ENCODE results near the gene KLHL40. TPM values are rescaled to one million over a fixed set of nuclear protein-coding genes. Genes with fewer than 3 reads are reported as not detected.

KLHL40 gene
- total RNA-seq, 1 donor from 2014 or later: not detected

DNA sequence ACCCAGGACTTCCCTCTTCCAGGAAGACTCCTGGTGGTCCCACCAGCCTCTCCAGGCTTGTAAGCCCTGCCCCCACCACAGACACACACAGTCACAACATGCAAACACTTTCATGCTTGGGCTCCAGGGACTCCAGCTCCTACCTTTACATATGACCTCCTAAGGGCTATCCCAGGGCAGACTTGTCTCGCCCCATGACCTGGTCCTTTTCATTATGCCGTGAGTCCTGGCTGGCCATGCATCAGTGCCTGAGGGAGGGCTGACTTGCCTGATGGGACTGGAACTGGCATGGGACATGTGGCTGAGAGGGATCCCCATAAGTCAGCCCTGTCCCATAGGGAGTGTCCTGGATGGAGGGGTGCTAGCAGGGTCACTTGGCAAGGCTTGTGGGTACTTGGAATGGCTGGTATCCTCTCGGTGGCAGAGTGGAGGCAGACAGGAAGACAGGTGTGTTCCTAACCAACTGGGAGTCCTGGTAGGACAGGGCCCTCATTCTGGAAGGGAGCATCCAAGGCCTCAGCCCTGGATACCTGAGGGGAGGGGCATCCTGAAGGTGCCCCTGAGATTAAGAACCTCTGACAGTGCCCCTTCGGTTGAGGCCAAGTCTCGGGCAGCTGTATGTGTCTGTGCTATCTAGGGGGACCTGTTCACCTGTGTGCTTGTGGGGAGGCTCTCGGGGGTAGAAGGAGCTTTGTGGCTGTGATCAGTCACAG, 17.8 kb downstream of the KLHL40 start:
- no peaks in the 10 kb centered on the region for H3K4me1 ChIP-seq (ENCODE audit: insufficient read depth, low read length)
- H3K27me3 ChIP-seq (ENCODE audit: insufficient read depth, low read length): peaks cover 3% of the 10 kb centered on the region
- Mint-ChIP-seq H3K27ac (ENCODE audit: unreplicated experiment) (no peak overlapping the region), H3K36me3 (ENCODE audit: low read depth, unreplicated experiment) (no peaks in the 10 kb centered on the region), H3K27me3 (ENCODE audit: low read depth, unreplicated experiment) (peaks cover 34% of the 10 kb centered on the region), H3K9me3 (ENCODE audit: unreplicated experiment) (no peaks in the 10 kb centered on the region), H3K4me3 (ENCODE audit: unreplicated experiment) (no peak overlapping the region), H3K4me1 (ENCODE audit: low read depth, unreplicated experiment) (no peaks in the 10 kb centered on the region)
- no peaks in the 10 kb centered on the region for H4K20me1 ChIP-seq (ENCODE audit: insufficient read depth, low read length)
- no peaks in the 10 kb centered on the region for H3K9me3 ChIP-seq (ENCODE audit: insufficient read depth, low read depth, low read length)
- H3K79me2 ChIP-seq (ENCODE audit: insufficient read depth, low read length): no peaks in the 10 kb centered on the region
- no peak overlapping the region for H2AFZ ChIP-seq (ENCODE audit: low read depth, low read length)
- no peak for FAIRE-seq
- no peak overlapping the region for H3K27ac ChIP-seq (ENCODE audit: low read depth, low read length)
- no peak overlapping the region for H3K4me3 ChIP-seq (ENCODE audit: insufficient read depth, low read depth, low read length)
- no peak overlapping the region for H3K4me2 ChIP-seq (ENCODE audit: low read length)
- no peak overlapping the region for H3K9ac ChIP-seq (ENCODE audit: low read length)
- TF ChIP-seq, protein P1, sequence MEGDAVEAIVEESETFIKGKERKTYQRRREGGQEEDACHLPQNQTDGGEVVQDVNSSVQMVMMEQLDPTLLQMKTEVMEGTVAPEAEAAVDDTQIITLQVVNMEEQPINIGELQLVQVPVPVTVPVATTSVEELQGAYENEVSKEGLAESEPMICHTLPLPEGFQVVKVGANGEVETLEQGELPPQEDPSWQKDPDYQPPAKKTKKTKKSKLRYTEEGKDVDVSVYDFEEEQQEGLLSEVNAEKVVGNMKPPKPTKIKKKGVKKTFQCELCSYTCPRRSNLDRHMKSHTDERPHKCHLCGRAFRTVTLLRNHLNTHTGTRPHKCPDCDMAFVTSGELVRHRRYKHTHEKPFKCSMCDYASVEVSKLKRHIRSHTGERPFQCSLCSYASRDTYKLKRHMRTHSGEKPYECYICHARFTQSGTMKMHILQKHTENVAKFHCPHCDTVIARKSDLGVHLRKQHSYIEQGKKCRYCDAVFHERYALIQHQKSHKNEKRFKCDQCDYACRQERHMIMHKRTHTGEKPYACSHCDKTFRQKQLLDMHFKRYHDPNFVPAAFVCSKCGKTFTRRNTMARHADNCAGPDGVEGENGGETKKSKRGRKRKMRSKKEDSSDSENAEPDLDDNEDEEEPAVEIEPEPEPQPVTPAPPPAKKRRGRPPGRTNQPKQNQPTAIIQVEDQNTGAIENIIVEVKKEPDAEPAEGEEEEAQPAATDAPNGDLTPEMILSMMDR (IDR thresholded peaks at IDR 0.05; ENCODE audit: insufficient read depth, low read depth, low read length): no peak
- no peak for TF ChIP-seq EZH2 (IDR thresholded peaks at IDR 0.05; ENCODE audit: insufficient read depth, low read length)
- H3K36me3 ChIP-seq (ENCODE audit: insufficient read depth, low read length): no peaks in the 10 kb centered on the region
- DNase-seq (ENCODE audit: low read depth): no peak

DNA sequence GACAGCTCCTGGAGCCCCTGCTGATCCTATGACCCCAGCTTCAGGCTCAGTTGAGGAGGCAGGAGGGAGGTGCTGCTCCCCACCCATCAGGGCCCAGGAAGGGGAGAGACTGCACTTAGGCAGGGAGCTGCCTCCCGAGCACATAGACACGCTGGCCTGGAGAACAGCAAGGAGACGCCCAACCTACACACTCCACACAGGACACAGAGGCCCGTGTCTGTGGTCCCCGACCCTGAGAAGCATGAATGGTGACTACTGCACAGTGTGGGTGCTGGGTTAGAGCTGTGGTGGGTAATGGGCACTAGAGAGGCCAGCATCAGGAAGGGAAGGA, 18.3 kb downstream of the KLHL40 start:
- no peak overlapping the region for H3K9ac ChIP-seq (ENCODE audit: low read length)
- H4K20me1 ChIP-seq (ENCODE audit: insufficient read depth, low read length): no peaks in the 10 kb centered on the region
- no peak overlapping the region for H3K27ac ChIP-seq (ENCODE audit: low read depth, low read length)
- no peak overlapping the region for H2AFZ ChIP-seq (ENCODE audit: low read depth, low read length)
- peaks cover 34% of the 10 kb centered on the region for H3K27me3 Mint-ChIP-seq (ENCODE audit: low read depth, unreplicated experiment)
- no peak for FAIRE-seq
- H3K4me2 ChIP-seq (ENCODE audit: low read length): no peak overlapping the region
- TF ChIP-seq, protein P1 (IDR thresholded peaks at IDR 0.05; ENCODE audit: insufficient read depth, low read depth, low read length): no peak
- TF ChIP-seq EZH2 (IDR thresholded peaks at IDR 0.05; ENCODE audit: insufficient read depth, low read length): no peak
- no peaks in the 10 kb centered on the region for H3K4me1 Mint-ChIP-seq (ENCODE audit: low read depth, unreplicated experiment)
- no peak overlapping the region for H3K4me3 Mint-ChIP-seq (ENCODE audit: unreplicated experiment)
- H3K9me3 Mint-ChIP-seq (ENCODE audit: unreplicated experiment): no peaks in the 10 kb centered on the region
- no peaks in the 10 kb centered on the region for H3K36me3 Mint-ChIP-seq (ENCODE audit: low read depth, unreplicated experiment)
- no peaks in the 10 kb centered on the region for H3K79me2 ChIP-seq (ENCODE audit: insufficient read depth, low read length)
- H3K27me3 ChIP-seq (ENCODE audit: insufficient read depth, low read length): peaks cover 3% of the 10 kb centered on the region
- H3K4me3 ChIP-seq (ENCODE audit: insufficient read depth, low read depth, low read length): no peak overlapping the region
- H3K27ac Mint-ChIP-seq (ENCODE audit: unreplicated experiment): no peak overlapping the region
- H3K4me1 ChIP-seq (ENCODE audit: insufficient read depth, low read length): no peaks in the 10 kb centered on the region
- no peaks in the 10 kb centered on the region for H3K36me3 ChIP-seq (ENCODE audit: insufficient read depth, low read length)
- no peak for DNase-seq (ENCODE audit: low read depth)
- no peaks in the 10 kb centered on the region for H3K9me3 ChIP-seq (ENCODE audit: insufficient read depth, low read depth, low read length)

DNA sequence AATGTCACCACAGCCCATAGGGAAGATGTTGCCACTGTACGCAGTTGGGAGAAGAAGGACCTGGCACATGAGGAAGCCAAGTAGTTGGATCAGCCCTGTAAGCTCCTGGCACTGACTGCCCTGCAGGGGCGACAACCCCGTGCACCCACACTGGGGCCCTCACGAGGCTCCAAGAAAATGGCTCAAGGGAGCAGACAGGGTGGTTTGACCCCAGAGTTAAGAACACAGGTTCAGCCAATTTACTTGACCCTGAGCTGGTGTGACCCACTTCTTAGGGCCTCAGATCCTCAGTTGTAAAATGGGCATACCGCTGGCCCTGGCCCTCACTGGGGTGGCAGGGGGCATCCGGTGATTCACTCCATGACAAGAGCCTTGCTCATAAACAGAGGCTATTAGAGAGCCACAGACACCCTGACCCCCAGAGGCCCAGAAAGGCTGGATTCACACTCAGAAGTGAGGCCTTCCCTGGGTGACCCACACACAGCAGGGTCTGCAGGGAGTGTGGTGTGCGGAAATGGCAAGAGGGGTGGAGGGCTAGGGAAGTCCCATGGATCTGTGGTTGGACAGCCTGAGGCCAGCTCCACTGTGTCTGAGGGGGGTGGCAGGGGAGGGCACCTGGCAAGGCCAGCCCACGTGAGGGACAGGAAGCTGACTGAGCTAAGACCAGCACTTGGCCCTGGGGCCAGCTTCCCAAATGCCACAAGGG, 19.0 kb downstream of the KLHL40 start:
- no peaks in the 10 kb centered on the region for H4K20me1 ChIP-seq (ENCODE audit: insufficient read depth, low read length)
- H3K4me3 ChIP-seq (ENCODE audit: insufficient read depth, low read depth, low read length): no peak overlapping the region
- no peak for FAIRE-seq
- H3K27ac ChIP-seq (ENCODE audit: low read depth, low read length): no peak overlapping the region
- peaks cover 39% of the 10 kb centered on the region for H3K27me3 Mint-ChIP-seq (ENCODE audit: low read depth, unreplicated experiment)
- no peaks in the 10 kb centered on the region for H3K9me3 Mint-ChIP-seq (ENCODE audit: unreplicated experiment)
- H3K36me3 ChIP-seq (ENCODE audit: insufficient read depth, low read length): no peaks in the 10 kb centered on the region
- no peaks in the 10 kb centered on the region for H3K79me2 ChIP-seq (ENCODE audit: insufficient read depth, low read length)
- no peak overlapping the region for H3K27ac Mint-ChIP-seq (ENCODE audit: unreplicated experiment)
- TF ChIP-seq, protein P1 (IDR thresholded peaks at IDR 0.05; ENCODE audit: insufficient read depth, low read depth, low read length): no peak
- no peak for TF ChIP-seq EZH2 (IDR thresholded peaks at IDR 0.05; ENCODE audit: insufficient read depth, low read length)
- no peaks in the 10 kb centered on the region for H3K36me3 Mint-ChIP-seq (ENCODE audit: low read depth, unreplicated experiment)
- H3K4me2 ChIP-seq (ENCODE audit: low read length): no peak overlapping the region
- H3K9me3 ChIP-seq (ENCODE audit: insufficient read depth, low read depth, low read length): no peaks in the 10 kb centered on the region
- H3K9ac ChIP-seq (ENCODE audit: low read length): no peak overlapping the region
- no peaks in the 10 kb centered on the region for H3K4me1 Mint-ChIP-seq (ENCODE audit: low read depth, unreplicated experiment)
- DNase-seq (ENCODE audit: low read depth): no peak
- no peak overlapping the region for H3K4me3 Mint-ChIP-seq (ENCODE audit: unreplicated experiment)
- no peaks in the 10 kb centered on the region for H3K4me1 ChIP-seq (ENCODE audit: insufficient read depth, low read length)
- H3K27me3 ChIP-seq (ENCODE audit: insufficient read depth, low read length): peaks cover 3% of the 10 kb centered on the region
- H2AFZ ChIP-seq (ENCODE audit: low read depth, low read length): no peak overlapping the region
